Kidney (tissue), 14 donors: ENCODE results near the gene FAM221B. TPM values are rescaled to one million over a fixed set of nuclear protein-coding genes. Genes with fewer than 3 reads are reported as not detected.

Experiments
- DNase-seq, 5 donors: peaks; one replicate each; pipeline ENCODE4 v3.0.0-alpha.2; 2013 to 2020
- FAIRE-seq: peaks from 2 replicates; lab custom pipeline; 2012; peaks lifted over from hg19 to GRCh38; lab: Jason Lieb, UNC
- H3K27ac ChIP-seq, 2 donors: one replicate each; pipeline ENCODE4 v1.7.0; 2013; ENCODE audit warnings: low read depth in 2 of 2, low read length in 2 of 2, inconsistent platforms in 1 of 2
- H3K27me3 ChIP-seq: one replicate; pipeline ENCODE4 v1.7.1; 2013; ENCODE audit warnings: low read length, inconsistent platforms; ENCODE audit not compliant: control insufficient read depth, insufficient read depth
- H3K36me3 ChIP-seq, 3 donors: one replicate each; pipeline versions ENCODE4 v1.7.0 to v1.7.1; 2013; ENCODE audit warnings: low read length in 3 of 3, control low read depth in 1 of 3, inconsistent platforms in 1 of 3; ENCODE audit not compliant: insufficient read depth in 3 of 3, control insufficient read depth in 2 of 3
- H3K4me1 ChIP-seq, 3 donors: one replicate each; pipeline versions ENCODE4 v1.7.0 to v1.7.1; 2013; ENCODE audit warnings: low read length in 3 of 3, inconsistent platforms in 1 of 3, low read depth in 1 of 3; ENCODE audit not compliant: control insufficient read depth in 2 of 3, insufficient read depth in 2 of 3
- H3K4me3 ChIP-seq, 3 donors: one replicate each; pipeline versions ENCODE4 v1.7.0 to v1.8.1; 2013; ENCODE audit warnings: low read length in 3 of 3, control low read depth in 1 of 3, inconsistent platforms in 1 of 3
- H3K9ac ChIP-seq, 3 donors: one replicate each; pipeline versions ENCODE4 v1.7.0 to v1.7.1; 2013; ENCODE audit warnings: low read length in 3 of 3, control low read depth in 1 of 3, inconsistent platforms in 1 of 3
- H3K9me3 ChIP-seq, 3 donors: one replicate each; pipeline versions ENCODE4 v1.7.0 to v1.7.1; 2013; ENCODE audit warnings: low read length in 3 of 3, control low read depth in 1 of 3, inconsistent platforms in 1 of 3; ENCODE audit not compliant: control insufficient read depth in 2 of 3, insufficient read depth in 1 of 3
- intact Hi-C: fragments of 100-400 bp; cut with DNase I; formaldehyde crosslinking; loops from one replicate; pipeline ENCODE4 v1.11.1; 2022
- polyA plus RNA-seq: library from polyadenylated mRNA; stranded (reverse); fragments of 350-450 nt; fragmentation: Illumina TruSeq; extraction: RNeasy Lipid Tissue Mini Kit (QIAGEN cat#74804); gene quantifications from one replicate; pipeline ENCODE4 v1.2.3, GENCODE V29; 2014; ENCODE audit warnings: low read depth, low replicate concordance; ENCODE audit not compliant: insufficient read depth
- total RNA-seq: library from RNA; stranded (reverse); fragmentation: NEBNext Ultra II Directional; extraction: Animal tissue kit (Norgen Biotek cat#: 25700); gene quantifications from one replicate; pipeline ENCODE4 v1.2.1, GENCODE V29; 2021
- TF ChIP-seq, protein P1 (sequence below): IDR thresholded peaks from 3 replicates; pipeline ENCODE4 v1.5.1; 2012; ENCODE audit warnings: mild to moderate bottlenecking, moderate library complexity, borderline replicate concordance; ENCODE audit not compliant: insufficient read depth; ENCODE audit errors: extremely low read depth
- donor health status: control.
- donor health status: control.
- donor health status: control.
- donor health status: control.
- donor health status: control.
- donor health status: DM: yes; HTN: yes; CAD: no.
- donor health status: Normal renal cell carcinoma (clear cell type).

Gene FAM221B
- total and polyA plus RNA-seq, 2 donors from 2014 or later = not detected

GRCh38 chr9:35847792-35848572 lies 19.4 kb upstream of the FAM221B start:
- Histone ChIP-seq H3K4me3 (no peak overlapping the region), H3K27me3 (no peaks in the 10 kb centered on the region), H3K9me3 (no peaks in the 10 kb centered on the region), H3K9ac (no peak overlapping the region), H3K36me3 (peaks cover 0 to 5% (median 0%) of the 10 kb centered on the region in 3 donors), H3K27ac (no peak overlapping the region), H3K4me1 (peaks cover 3 to 9% (median 3%) of the 10 kb centered on the region in 3 donors)
- intact Hi-C loops = no loop called here
- DNase-seq (no peak), FAIRE-seq (no peak)
- TF ChIP-seq, protein P1, sequence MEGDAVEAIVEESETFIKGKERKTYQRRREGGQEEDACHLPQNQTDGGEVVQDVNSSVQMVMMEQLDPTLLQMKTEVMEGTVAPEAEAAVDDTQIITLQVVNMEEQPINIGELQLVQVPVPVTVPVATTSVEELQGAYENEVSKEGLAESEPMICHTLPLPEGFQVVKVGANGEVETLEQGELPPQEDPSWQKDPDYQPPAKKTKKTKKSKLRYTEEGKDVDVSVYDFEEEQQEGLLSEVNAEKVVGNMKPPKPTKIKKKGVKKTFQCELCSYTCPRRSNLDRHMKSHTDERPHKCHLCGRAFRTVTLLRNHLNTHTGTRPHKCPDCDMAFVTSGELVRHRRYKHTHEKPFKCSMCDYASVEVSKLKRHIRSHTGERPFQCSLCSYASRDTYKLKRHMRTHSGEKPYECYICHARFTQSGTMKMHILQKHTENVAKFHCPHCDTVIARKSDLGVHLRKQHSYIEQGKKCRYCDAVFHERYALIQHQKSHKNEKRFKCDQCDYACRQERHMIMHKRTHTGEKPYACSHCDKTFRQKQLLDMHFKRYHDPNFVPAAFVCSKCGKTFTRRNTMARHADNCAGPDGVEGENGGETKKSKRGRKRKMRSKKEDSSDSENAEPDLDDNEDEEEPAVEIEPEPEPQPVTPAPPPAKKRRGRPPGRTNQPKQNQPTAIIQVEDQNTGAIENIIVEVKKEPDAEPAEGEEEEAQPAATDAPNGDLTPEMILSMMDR = no peak

- peaks cover 2 to 5% (median 4%) of the 10 kb centered on the region in 3 donors for H3K36me3 ChIP-seq
- FAIRE-seq = no peak
- peak in 4 of 5 donors; percentile 37 to 65 (median 46) for DNase-seq
- H3K9me3 ChIP-seq = no peaks in the 10 kb centered on the region
- H3K27ac ChIP-seq = no peak overlapping the region
- H3K4me3 ChIP-seq = no peak overlapping the region
- H3K27me3 ChIP-seq = no peaks in the 10 kb centered on the region
- TF ChIP-seq, protein P1 = no peak
- no peak overlapping the region for H3K9ac ChIP-seq
- intact Hi-C loops = no loop called here
- H3K4me1 ChIP-seq = peaks cover 3 to 9% (median 3%) of the 10 kb centered on the region in 3 donors
These were observed 17.6 kb upstream of the FAM221B start for GRCh38 chr9:35845824-35846771.

DNA sequence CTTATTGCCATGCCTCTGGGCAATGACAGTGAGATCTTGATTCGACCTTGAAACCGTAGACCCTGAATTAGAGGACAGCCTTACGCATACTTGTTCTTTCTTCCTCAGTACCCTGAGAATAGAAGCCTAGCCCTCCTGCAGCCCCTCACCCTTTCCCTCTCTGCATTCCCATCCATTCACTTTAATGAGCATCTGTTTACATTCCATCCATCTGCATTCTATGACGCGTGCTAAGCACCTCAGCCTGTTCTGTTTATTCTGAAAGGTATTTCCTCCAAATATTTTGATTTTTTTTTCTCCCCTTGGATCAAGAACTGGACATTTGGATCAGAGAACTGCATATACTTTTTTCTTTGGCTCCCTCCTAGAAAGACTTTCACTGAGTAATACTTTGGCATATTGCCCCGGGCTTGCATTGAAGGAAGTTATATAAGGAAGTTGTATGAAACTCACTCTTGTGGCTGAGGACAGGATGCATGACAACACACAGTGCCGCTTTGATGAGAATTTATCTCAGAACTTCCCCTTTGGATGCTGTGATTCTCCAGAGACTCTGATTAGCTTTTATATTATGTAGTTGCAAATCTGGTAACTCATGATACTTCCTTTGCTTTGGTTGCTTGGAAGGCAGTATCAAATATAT lies 16.2 kb upstream of the FAM221B start:
- no peak overlapping the region for H3K27ac ChIP-seq
- H3K4me3 ChIP-seq = no peak overlapping the region
- H3K36me3 ChIP-seq = peaks cover 2 to 5% (median 4%) of the 10 kb centered on the region in 3 donors
- no peaks in the 10 kb centered on the region for H3K27me3 ChIP-seq
- peaks cover 3 to 9% (median 3%) of the 10 kb centered on the region in 3 donors for H3K4me1 ChIP-seq
- intact Hi-C loops = no loop called here
- H3K9me3 ChIP-seq = no peaks in the 10 kb centered on the region
- DNase-seq (peak in 2 of 5 donors; percentile 40 to 86), FAIRE-seq (peak; percentile 80)
- TF ChIP-seq, protein P1 = no peak
- no peak overlapping the region for H3K9ac ChIP-seq
